H1 (cell line): ENCODE results near the gene CTRL. TPM values are rescaled to one million over a fixed set of nuclear protein-coding genes. Genes with fewer than 3 reads are reported as not detected.

Experiments
- CTCF ChIA-PET: fragments of 300-600 bp; sonication (Branson Sonifier 250); formaldehyde crosslinking; loops from one replicate; lab custom pipeline; 2021; ENCODE audit not compliant: partially characterized antibody; lab: Charles Lee
- POLR2A ChIA-PET: fragments of 300-600 bp; sonication (Branson Sonifier 250); formaldehyde crosslinking; loops from one replicate; lab custom pipeline; 2021; ENCODE audit warnings: inconsistent platforms; ENCODE audit not compliant: partially characterized antibody; lab: Charles Lee
- DNase-seq, 2 experiments: peaks; one replicate each; pipeline versions ENCODE4 v3.0.0 to v3.0.0-alpha.2; 2010 to 2022; ENCODE audit warnings: low spot score in 2 of 2, low read depth in 1 of 2, mixed read lengths in 1 of 2
- FAIRE-seq: peaks from 2 replicates; lab custom pipeline; 2011; peaks lifted over from hg19 to GRCh38; lab: Jason Lieb, UNC
- H2AFZ ChIP-seq: 2 replicates; pipeline ENCODE4 v1.8.1; 2012; ENCODE audit warnings: low read length, inconsistent platforms
- H2AK5ac ChIP-seq: 2 replicates; pipeline ENCODE4 v1.6.1; 2013; ENCODE audit warnings: low read depth, low read length
- H2BK120ac ChIP-seq: replicated peaks from 2 replicates; pipeline ENCODE3; 2013; ENCODE audit warnings: low read depth, low read length, inconsistent platforms
- H2BK12ac ChIP-seq: 2 replicates; pipeline ENCODE4 v1.6.1; 2013; ENCODE audit warnings: low read depth, low read length
- H2BK15ac ChIP-seq: 2 replicates; pipeline ENCODE4 v1.6.1; 2013; ENCODE audit warnings: low read length
- H2BK20ac ChIP-seq: 2 replicates; pipeline ENCODE4 v1.6.1; 2013; ENCODE audit warnings: low read length
- H2BK5ac ChIP-seq: 2 replicates; pipeline ENCODE4 v1.6.1; 2013; ENCODE audit warnings: low read depth, low read length
- H3K14ac ChIP-seq: 2 replicates; pipeline ENCODE4 v1.6.1; 2013; ENCODE audit warnings: inconsistent platforms; ENCODE audit not compliant: insufficient read length
- H3K18ac ChIP-seq: 2 replicates; pipeline ENCODE4 v1.6.1; 2013; ENCODE audit warnings: low read length; ENCODE audit errors: extremely low read depth
- H3K23ac ChIP-seq: 2 replicates; pipeline ENCODE4 v1.6.1; 2013; ENCODE audit warnings: inconsistent platforms; ENCODE audit not compliant: insufficient read length
- H3K23me2 ChIP-seq: 2 replicates; pipeline ENCODE4 v1.6.1; 2013; ENCODE audit warnings: low read depth, low read length
- H3K27ac ChIP-seq: 2 replicates; pipeline ENCODE4 v1.6.1; 2011; ENCODE audit warnings: low read depth, low read length, inconsistent platforms
- H3K27me3 ChIP-seq, 4 experiments: replicated peaks in 1 of 4; 1 replicate in 1 of 4; 2 replicates in 3 of 4; pipeline versions ENCODE4 v1.6.1 to v1.8.1; 2011 to 2013; ENCODE audit warnings: low read length in 3 of 4, mild to moderate bottlenecking in 3 of 4, inconsistent platforms in 2 of 4, mixed read lengths in 2 of 4, moderate library complexity in 1 of 4; ENCODE audit not compliant: control insufficient read depth in 3 of 4, insufficient read depth in 3 of 4; ENCODE audit errors: extremely low read depth in 1 of 4
- H3K36me3 ChIP-seq, 4 experiments: 2 replicates each; pipeline versions ENCODE4 v1.6.1 to v1.8.1; 2011 to 2013; ENCODE audit warnings: mild to moderate bottlenecking in 4 of 4, low read length in 3 of 4, moderate library complexity in 2 of 4, control low read depth in 1 of 4, inconsistent platforms in 1 of 4; ENCODE audit not compliant: insufficient read depth in 4 of 4, control insufficient read depth in 2 of 4
- H3K4ac ChIP-seq: replicated peaks from 2 replicates; pipeline ENCODE3; 2013; ENCODE audit warnings: low read length, low read depth, mixed read lengths, inconsistent platforms; ENCODE audit not compliant: insufficient read length
- H3K4me1 ChIP-seq, 4 experiments: replicated peaks in 1 of 4; 1 replicate in 1 of 4; 2 replicates in 3 of 4; pipeline versions ENCODE4 v1.6.1 to v1.8.1; 2011 to 2013; ENCODE audit warnings: low read length in 3 of 4, inconsistent platforms in 2 of 4, mixed read lengths in 1 of 4; ENCODE audit not compliant: insufficient read depth in 4 of 4, control insufficient read depth in 3 of 4
- H3K4me2 ChIP-seq, 2 experiments: 2 replicates each; pipeline versions ENCODE4 v1.6.1 to v1.8.1; 2011 to 2013; ENCODE audit warnings: low read depth in 2 of 2, low read length in 2 of 2, control low read depth in 1 of 2, inconsistent platforms in 1 of 2, mild to moderate bottlenecking in 1 of 2; ENCODE audit not compliant: insufficient read depth in 1 of 2
- H3K4me3 ChIP-seq, 4 experiments: fragments of 200-600, 300-600 bp in 1 of 4; sonication (generic), shearing (Covaris generic), sonication (Bioruptor Twin) in 1 of 4; 2 replicates each; pipeline versions ENCODE4 v1.5.1 to v1.8.1; 2011 to 2016; ENCODE audit warnings: low read length in 4 of 4, low read depth in 3 of 4, control low read depth in 2 of 4, inconsistent platforms in 2 of 4, mild to moderate bottlenecking in 2 of 4, mixed read lengths in 1 of 4, moderate library complexity in 1 of 4; ENCODE audit not compliant: insufficient read depth in 2 of 4; ENCODE audit errors: extremely low read depth in 1 of 4
- H3K56ac ChIP-seq: replicated peaks from 2 replicates; pipeline ENCODE3; 2013; ENCODE audit warnings: low read depth, mild to moderate bottlenecking, mixed read lengths, low read length, inconsistent platforms; ENCODE audit not compliant: insufficient read length
- H3K79me1 ChIP-seq: 2 replicates; pipeline ENCODE4 v1.6.1; 2013; ENCODE audit warnings: low read depth, low read length, control low read depth
- H3K79me2 ChIP-seq, 2 experiments: 2 replicates each; pipeline versions ENCODE4 v1.6.1 to v1.8.1; 2012 to 2013; ENCODE audit warnings: low read length in 2 of 2, mild to moderate bottlenecking in 2 of 2, inconsistent platforms in 1 of 2; ENCODE audit not compliant: insufficient read depth in 2 of 2, control insufficient read depth in 1 of 2
- H3K9ac ChIP-seq, 4 experiments: replicated peaks in 1 of 4; 1 replicate in 1 of 4; 2 replicates in 3 of 4; pipeline versions ENCODE4 v1.6.1 to v1.8.1; 2011 to 2013; ENCODE audit warnings: low read depth in 3 of 4, low read length in 3 of 4, control low read depth in 2 of 4, mild to moderate bottlenecking in 2 of 4, moderate library complexity in 2 of 4, inconsistent platforms in 1 of 4; ENCODE audit errors: extremely low read depth in 1 of 4
- H3K9me3 ChIP-seq, 2 experiments: 2 replicates each; pipeline versions ENCODE4 v1.6.1 to v1.8.1; 2012 to 2013; ENCODE audit warnings: mild to moderate bottlenecking in 2 of 2, moderate library complexity in 2 of 2, control low read depth in 1 of 2, inconsistent platforms in 1 of 2, low read depth in 1 of 2, low read length in 1 of 2, mixed read lengths in 1 of 2; ENCODE audit not compliant: insufficient read depth in 2 of 2
- H4K20me1 ChIP-seq, 2 experiments: replicated peaks in 1 of 2; 2 replicates each; pipeline versions ENCODE3 to v1.8.1; 2011 to 2013; ENCODE audit warnings: inconsistent platforms in 2 of 2, low read length in 2 of 2, mild to moderate bottlenecking in 1 of 2; ENCODE audit not compliant: insufficient read depth in 2 of 2, control insufficient read depth in 1 of 2
- H4K5ac ChIP-seq: 2 replicates; pipeline ENCODE4 v1.6.1; 2013; ENCODE audit warnings: low read length, low read depth, mixed read lengths, inconsistent platforms; ENCODE audit not compliant: insufficient read length
- H4K8ac ChIP-seq: 2 replicates; pipeline ENCODE4 v1.8.0; 2013; ENCODE audit warnings: mild to moderate bottlenecking, moderate library complexity, low read length, inconsistent platforms; ENCODE audit not compliant: insufficient read depth; ENCODE audit errors: extremely low read depth
- H4K91ac ChIP-seq: replicated peaks from 2 replicates; pipeline ENCODE3; 2013; ENCODE audit warnings: low read length, mixed read lengths, inconsistent platforms; ENCODE audit not compliant: insufficient read length
- CHD1 ChIP-seq: IDR thresholded peaks from 2 replicates; pipeline ENCODE4 v1.6.1; 2012; ENCODE audit warnings: low read depth, low read length, improper control_type of control experiment
- CHD2 ChIP-seq: IDR thresholded peaks from 2 replicates; pipeline ENCODE4 v1.6.1; 2012; ENCODE audit warnings: low read length, improper control_type of control experiment
- EGR1 ChIP-seq: IDR thresholded peaks from 2 replicates; pipeline ENCODE4 v1.6.1; 2011; ENCODE audit warnings: low read depth, low read length, borderline replicate concordance
- WGBS, 2 experiments: shearing (Covaris generic) in 1 of 2; methylation state at CpG; one replicate each; pipeline versions ENCODE4 v1.1.6 to v1.1.7; 2013 to 2015; ENCODE audit warnings: low lambda C conversion rate in 2 of 2, mixed read lengths in 2 of 2, inconsistent platforms in 1 of 2, low coverage in 1 of 2, missing lambda C conversion rate in 1 of 2; ENCODE audit not compliant: insufficient replicate concordance in 2 of 2, insufficient coverage in 1 of 2, insufficient read length in 1 of 2; ENCODE audit errors: extremely low coverage in 1 of 2, missing lambda C conversion rate in 1 of 2; 5-methylcytosine and 5-hydroxymethylcytosine counted together
- polyA plus RNA-seq, 7 experiments: library from polyadenylated mRNA; depleted of rRNA in 3 of 7; stranded (reverse) in 5 of 7; unstranded in 2 of 7; fragments of >200 nt in 5 of 7; fragments of 200-250 nt in 2 of 7; gene quantifications; 1 replicate in 5 of 7; 2 replicates in 1 of 7; 4 replicates in 1 of 7; pipeline versions ENCODE4 v1.2.1 to v1.2.3, GENCODE V29; 2011 to 2013; ENCODE audit warnings: missing spikeins in 2 of 7, mixed read lengths in 2 of 7
- total RNA-seq: library from RNA; stranded (reverse); fragmentation: NEBNext Ultra II Directional; extraction: Animal tissue kit (Norgen Biotek cat#: 25700); gene quantifications from 2 replicates; pipeline ENCODE4 v1.2.1, GENCODE V29; 2021
- TF ChIP-seq, protein P1 (sequence below): IDR thresholded peaks from 2 replicates; pipeline ENCODE4 v1.6.1; 2012; ENCODE audit warnings: inconsistent platforms

The CTRL gene
- total and polyA plus RNA-seq, 2 of the 8 experiments (the other 6 are each of a cell fraction or from before 2014, with no cell fraction given), result 1.7 to 4.2 TPM

DNA sequence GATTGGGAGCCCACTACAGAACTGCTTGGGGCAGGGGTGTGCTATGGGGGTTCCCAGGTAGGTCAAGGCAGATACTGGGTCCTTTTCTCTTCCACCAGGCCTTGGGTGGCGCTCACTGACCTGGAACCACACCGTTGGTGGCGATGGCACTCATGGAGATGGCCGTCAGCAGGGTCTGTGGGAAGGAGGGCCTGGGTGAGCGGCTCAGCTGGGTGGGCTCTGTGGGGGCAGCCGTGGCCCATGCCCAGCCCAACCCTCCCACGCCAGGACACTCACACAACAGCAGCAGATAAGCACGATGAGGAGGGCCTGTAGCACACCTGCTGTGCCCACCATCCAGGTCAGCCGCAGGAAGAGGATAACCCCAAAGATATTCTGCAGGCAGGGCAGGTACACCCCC is 26.0 kb upstream of the CTRL start:
- Histone ChIP-seq H2BK15ac (no peak overlapping the region), H2AFZ (no peak overlapping the region), H3K9me3 (no peaks in the 10 kb centered on the region), H2BK120ac (no peak overlapping the region), H3K36me3 (peaks cover 4 to 34% (median 28%) of the 10 kb centered on the region in 4 experiments; a peak in 7 of 8 replicates), H3K27ac (no peak overlapping the region), H3K23ac (no peak overlapping the region), H2BK20ac (no peak overlapping the region), H3K14ac (no peak overlapping the region), H3K4me3 (no peak overlapping the region), H2BK5ac (no peak overlapping the region), H3K79me2 (no peaks in the 10 kb centered on the region), H2AK5ac (no peak overlapping the region), H4K8ac (no peak overlapping the region), H3K4ac (no peak overlapping the region), H4K5ac (no peak overlapping the region), H3K23me2 (no peaks in the 10 kb centered on the region), H3K4me1 (no peaks in the 10 kb centered on the region), H3K27me3 (no peaks in the 10 kb centered on the region), H3K56ac (no peak overlapping the region), H3K4me2 (no peak overlapping the region), H3K79me1 (no peaks in the 10 kb centered on the region), H2BK12ac (no peak overlapping the region), H4K20me1 (peaks cover 4 to 18% of the 10 kb centered on the region in 2 experiments), H3K9ac (no peak overlapping the region), H4K91ac (no peak overlapping the region), H3K18ac (no peak overlapping the region)
- ChIA-PET POLR2A (interaction anchor here (0.7 to 1.3 kb wide), 2 partner anchors 13 to 30 kb away, joined by 5 read pairs; partner anchors contain the start of gene LCAT), CTCF (interaction anchor here (1.7 kb wide), 1 partner anchor 83 kb away, joined by 4 read pairs; no protein-coding TSS in a partner anchor)
- TF ChIP-seq CHD2, result no peak
- TF ChIP-seq EGR1, result no peak
- no peak for TF ChIP-seq CHD1
- TF ChIP-seq, protein P1, sequence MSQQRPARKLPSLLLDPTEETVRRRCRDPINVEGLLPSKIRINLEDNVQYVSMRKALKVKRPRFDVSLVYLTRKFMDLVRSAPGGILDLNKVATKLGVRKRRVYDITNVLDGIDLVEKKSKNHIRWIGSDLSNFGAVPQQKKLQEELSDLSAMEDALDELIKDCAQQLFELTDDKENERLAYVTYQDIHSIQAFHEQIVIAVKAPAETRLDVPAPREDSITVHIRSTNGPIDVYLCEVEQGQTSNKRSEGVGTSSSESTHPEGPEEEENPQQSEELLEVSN, result no peak
- WGBS, 2 experiments, result 88% methylated on average over 8 of the region's 9 CpGs; no CpG with 5 or more reads in 1 of the 2 experiments
- DNase-seq (no peak), FAIRE-seq (no peak)
